ENCODE data around the gene NOTUM. TPM values are rescaled to one million over a fixed set of nuclear protein-coding genes. Genes with fewer than 3 reads are reported as not detected.

NOTUM gene
- polyA plus RNA-seq, 1 experiment = 0.06 TPM

DNA sequence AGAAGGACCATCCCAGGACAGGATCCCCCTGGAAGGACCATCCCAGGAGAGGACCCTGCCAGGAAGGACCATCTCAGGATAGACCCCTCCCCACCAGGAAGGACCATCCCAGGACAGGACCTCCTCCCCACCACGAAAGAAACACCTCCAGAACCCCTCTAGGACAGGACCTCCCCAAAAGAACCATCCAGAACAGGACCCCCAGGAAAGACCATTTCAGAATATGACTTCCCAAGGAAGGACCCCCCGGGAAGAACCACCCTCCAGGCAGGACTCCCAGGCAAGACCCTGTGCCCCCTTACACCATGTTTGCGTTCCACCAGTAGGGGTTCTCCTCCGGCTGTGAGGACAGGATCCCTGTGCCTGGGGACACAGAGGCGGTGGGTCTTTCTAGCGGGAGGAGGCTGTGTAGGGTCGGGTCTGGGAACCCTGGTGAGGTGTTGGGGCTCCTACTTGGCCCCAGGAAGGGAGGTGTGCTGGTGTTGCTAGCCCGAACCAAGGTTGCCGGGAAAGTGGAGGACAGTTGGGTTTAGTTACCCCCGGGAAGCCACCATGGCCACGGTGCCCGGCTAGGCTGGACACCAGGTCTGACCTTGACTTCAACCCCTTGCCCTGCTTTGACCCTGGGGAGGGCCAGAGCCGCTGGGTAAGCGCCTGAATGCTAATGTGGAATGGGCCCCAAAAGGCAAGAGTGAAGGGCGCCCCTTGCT lies 2.2 kb downstream of the NOTUM start:
- DNase-seq (ENCODE audit: low read depth) = no peak
- Histone ChIP-seq H3K4me3 (ENCODE audit: low read depth, low read length) (no peak overlapping the region), H3K36me3 (ENCODE audit: control insufficient read depth, insufficient read depth, low read length) (no peaks in the 10 kb centered on the region), H3K27me3 (ENCODE audit: control insufficient read depth, insufficient read depth, low read length) (peaks cover 20% of the 10 kb centered on the region)
- ChIA-PET POLR2A (no interaction called here), CTCF (interaction anchor here (0.6 to 7.9 kb wide), 34 partner anchors 9 to 198 kb away, joined by 3 to 218 read pairs (median 8); partner anchors contain the start of genes CENPX, DCXR, LRRC45 and MAFG)
- TF ChIP-seq, protein P1, sequence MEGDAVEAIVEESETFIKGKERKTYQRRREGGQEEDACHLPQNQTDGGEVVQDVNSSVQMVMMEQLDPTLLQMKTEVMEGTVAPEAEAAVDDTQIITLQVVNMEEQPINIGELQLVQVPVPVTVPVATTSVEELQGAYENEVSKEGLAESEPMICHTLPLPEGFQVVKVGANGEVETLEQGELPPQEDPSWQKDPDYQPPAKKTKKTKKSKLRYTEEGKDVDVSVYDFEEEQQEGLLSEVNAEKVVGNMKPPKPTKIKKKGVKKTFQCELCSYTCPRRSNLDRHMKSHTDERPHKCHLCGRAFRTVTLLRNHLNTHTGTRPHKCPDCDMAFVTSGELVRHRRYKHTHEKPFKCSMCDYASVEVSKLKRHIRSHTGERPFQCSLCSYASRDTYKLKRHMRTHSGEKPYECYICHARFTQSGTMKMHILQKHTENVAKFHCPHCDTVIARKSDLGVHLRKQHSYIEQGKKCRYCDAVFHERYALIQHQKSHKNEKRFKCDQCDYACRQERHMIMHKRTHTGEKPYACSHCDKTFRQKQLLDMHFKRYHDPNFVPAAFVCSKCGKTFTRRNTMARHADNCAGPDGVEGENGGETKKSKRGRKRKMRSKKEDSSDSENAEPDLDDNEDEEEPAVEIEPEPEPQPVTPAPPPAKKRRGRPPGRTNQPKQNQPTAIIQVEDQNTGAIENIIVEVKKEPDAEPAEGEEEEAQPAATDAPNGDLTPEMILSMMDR (IDR thresholded peaks at IDR 0.05; ENCODE audit: insufficient read depth, low read depth, low read length) = no peak

DNA sequence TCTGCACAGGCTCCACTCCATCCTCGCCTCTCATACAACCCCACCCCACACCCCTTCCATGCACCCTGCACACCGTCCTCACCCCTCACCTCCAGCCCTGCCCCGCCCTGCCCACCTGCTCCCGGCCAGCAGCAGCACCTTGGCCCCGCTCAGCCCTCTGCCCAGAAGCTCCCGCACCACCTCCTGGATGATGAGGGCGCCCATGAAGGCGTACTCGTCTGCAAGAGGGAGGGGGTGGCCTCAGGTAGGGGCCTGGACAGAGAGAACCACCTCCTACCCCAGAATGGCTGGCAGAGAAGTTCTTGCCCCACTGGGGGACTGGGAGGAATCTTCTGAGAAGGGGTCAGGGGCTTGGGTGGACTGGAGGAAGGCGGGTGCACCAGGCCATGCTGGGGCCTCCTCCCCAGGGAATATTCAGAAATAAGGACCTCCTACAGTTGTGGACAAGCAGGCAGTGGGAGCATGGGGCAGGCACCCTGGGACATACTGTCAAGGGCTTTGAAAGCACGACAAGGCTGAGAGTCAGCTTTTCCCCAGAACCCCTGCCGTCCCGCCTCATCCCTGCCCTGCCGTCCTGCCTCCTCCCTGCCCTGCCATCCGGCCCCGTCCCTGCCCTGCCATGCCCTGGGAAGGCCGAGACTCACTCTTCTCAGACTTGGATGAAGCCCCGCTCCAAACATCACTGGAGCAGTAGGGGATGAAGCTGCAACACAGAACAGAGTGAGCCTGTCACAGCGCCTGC lies 3.1 kb downstream of the NOTUM start:
- CTCF ChIA-PET = interaction anchor here (0.8 to 7.9 kb wide), 3 partner anchors 55 to 80 kb away, joined by 3 to 54 read pairs (median 3); partner anchors contain the start of genes CENPX, DCXR and LRRC45
- TF ChIP-seq, protein P1 (IDR thresholded peaks at IDR 0.05; ENCODE audit: insufficient read depth, low read depth, low read length) = no peak
- DNase-seq (ENCODE audit: low read depth) = no peak
- Histone ChIP-seq H3K27me3 (ENCODE audit: control insufficient read depth, insufficient read depth, low read length) (peaks cover 18% of the 10 kb centered on the region), H3K4me3 (ENCODE audit: low read depth, low read length) (no peak overlapping the region), H3K36me3 (ENCODE audit: control insufficient read depth, insufficient read depth, low read length) (no peaks in the 10 kb centered on the region)
- POLR2A ChIA-PET = no interaction called here

- ChIA-PET CTCF (interaction anchor here (1.5 to 7.9 kb wide), 2 partner anchors 56 to 64 kb away, joined by 3 to 54 read pairs; partner anchors contain the start of genes CENPX and LRRC45), POLR2A (no interaction called here)
- TF ChIP-seq, protein P1 (IDR thresholded peaks at IDR 0.05; ENCODE audit: insufficient read depth, low read depth, low read length) = no peak
- peaks cover 12% of the 10 kb centered on the region; the same call in 1 of the 2 replicates for H3K27me3 ChIP-seq (ENCODE audit: control insufficient read depth, insufficient read depth, low read length)
- no peak for DNase-seq (ENCODE audit: low read depth)
- no peaks in the 10 kb centered on the region for H3K36me3 ChIP-seq (ENCODE audit: control insufficient read depth, insufficient read depth, low read length)
- no peak overlapping the region for H3K4me3 ChIP-seq (ENCODE audit: low read depth, low read length)
Measured at GRCh38 chr17:81956607-81957589, 4.1 kb downstream of the NOTUM start.

DNA sequence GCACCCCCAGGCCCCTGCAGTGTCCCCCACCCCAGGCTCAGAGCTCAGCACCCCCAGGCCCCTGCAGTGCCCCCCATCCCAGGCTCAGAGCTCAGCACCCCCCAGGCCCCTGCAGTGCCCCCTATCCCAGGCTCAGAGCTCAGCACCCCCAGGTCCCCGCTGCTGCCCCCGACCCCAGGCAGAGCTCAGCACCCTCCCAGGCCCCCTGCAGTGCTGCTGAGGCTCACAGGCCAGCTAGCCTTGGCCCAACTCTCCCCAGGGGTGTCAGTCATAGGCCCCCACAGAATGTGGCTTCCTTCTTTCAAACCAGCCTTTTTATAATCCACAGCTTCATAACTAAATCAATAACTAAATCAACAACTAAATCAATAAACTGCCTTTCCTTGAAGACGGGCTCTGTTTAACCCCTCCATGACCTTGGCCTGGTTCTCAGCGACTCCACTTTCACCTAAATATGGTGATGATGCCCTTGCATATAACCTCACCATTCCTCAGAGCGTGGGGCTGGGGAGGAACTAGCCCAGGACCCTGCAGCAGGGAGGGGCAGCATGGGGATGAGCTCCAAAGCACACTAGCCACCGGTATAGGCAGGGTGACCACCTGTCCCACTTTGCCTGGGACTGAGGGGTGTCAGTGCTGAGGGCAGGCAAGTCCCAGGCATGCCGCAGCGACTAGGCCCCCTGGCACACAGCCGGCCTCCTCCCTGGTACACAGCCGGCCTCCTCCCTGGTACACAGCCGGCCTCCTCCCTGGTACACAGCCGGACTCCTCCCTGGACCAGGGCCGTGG lies 5.0 kb downstream of the NOTUM start:
- CTCF ChIA-PET = interaction anchor here (1.1 to 7.9 kb wide), 2 partner anchors 65 to 69 kb away, joined by 3 to 54 read pairs; partner anchors contain the start of genes CENPX and LRRC45
- H3K27me3 ChIP-seq (ENCODE audit: control insufficient read depth, insufficient read depth, low read length) = peaks cover 12% of the 10 kb centered on the region; the same call in 1 of the 2 replicates
- TF ChIP-seq, protein P1 (IDR thresholded peaks at IDR 0.05; ENCODE audit: insufficient read depth, low read depth, low read length) = no peak
- POLR2A ChIA-PET = no interaction called here
- H3K4me3 ChIP-seq (ENCODE audit: low read depth, low read length) = no peak overlapping the region
- H3K36me3 ChIP-seq (ENCODE audit: control insufficient read depth, insufficient read depth, low read length) = no peaks in the 10 kb centered on the region
- DNase-seq (ENCODE audit: low read depth) = no peak

Data from BJ (cell line).